HG02678 (cell line): ENCODE results near the gene STK32C.

ENCODE experiments used
- ATAC-seq: cut with Tn5 transposase; IDR thresholded peaks from one replicate; pipeline ENCODE4 v1.9.1; 2021; ENCODE audit warnings: mild to moderate bottlenecking, moderate library complexity; ENCODE audit not compliant: unreplicated experiment

STK32C gene

GRCh38 chr10:132174237-132174636 lies 133.5 kb downstream of the STK32C start:
- no peak for ATAC-seq

DNA sequence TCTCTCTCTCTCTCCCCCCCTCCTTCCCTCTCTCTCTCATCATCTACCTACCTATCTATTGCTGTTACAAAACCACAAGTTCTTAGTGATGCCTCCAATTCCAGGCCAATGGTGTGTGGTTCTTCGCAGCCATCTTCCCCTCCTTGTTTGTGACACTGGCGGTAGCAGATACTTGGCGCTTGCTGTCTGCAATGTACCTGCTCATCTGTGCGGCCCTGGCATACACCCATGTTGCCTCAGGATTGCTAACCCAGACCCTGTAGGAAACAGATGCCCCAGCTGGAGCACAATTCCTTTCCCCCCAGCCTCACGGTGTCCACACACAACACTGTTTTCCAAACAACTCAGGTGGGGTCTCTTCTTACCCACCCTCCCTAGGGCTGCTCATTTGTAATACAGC lies 134.6 kb downstream of the STK32C start:
- no peak for ATAC-seq

DNA sequence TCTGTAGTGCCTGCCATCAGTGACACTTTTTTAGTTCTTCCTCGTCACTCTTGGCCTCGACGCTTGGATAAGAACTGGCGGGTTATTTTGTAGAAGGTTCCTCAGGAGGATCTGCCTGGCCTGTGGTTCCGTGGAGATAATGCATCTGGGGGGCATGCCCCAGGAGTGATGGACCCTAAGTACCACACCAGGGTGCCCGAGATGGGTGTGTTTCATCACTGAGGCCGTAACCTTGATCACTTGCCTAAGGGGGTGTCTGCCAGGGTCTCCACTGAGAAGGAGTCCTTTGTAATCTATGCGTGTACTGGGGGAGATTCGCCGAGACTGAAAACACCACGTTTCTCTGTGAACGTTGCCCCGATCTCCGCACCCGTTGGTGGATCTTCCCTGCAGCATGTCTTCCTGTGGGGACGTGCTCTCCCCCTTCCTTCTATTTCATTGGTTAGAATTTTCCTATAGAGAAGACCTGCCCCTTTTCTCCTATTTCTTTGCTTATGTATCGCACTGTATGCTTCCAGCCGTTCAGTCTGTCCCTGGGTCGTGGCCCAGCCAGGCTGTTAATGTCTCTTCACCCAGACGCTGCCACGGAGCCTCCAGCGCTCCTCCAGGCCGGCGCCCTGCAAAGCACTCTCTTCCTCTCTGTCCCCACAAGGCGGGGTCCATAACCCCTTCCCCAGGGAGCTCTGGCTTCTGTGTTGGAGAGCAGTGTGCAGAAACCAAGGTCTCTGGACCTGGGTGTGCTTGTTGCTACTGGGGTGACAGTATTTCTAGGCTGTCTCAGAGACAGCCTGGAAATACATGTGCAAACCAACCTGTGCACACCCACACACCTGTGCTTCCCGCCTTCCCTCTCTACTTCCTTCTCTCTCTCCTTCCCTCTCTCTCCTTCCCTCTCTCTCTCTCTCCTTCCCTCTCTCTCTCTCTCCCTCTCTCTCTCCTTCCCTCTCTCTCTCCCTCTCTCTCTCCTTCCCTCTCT lies 135.4 kb downstream of the STK32C start:
- ATAC-seq, result no peak

DNA sequence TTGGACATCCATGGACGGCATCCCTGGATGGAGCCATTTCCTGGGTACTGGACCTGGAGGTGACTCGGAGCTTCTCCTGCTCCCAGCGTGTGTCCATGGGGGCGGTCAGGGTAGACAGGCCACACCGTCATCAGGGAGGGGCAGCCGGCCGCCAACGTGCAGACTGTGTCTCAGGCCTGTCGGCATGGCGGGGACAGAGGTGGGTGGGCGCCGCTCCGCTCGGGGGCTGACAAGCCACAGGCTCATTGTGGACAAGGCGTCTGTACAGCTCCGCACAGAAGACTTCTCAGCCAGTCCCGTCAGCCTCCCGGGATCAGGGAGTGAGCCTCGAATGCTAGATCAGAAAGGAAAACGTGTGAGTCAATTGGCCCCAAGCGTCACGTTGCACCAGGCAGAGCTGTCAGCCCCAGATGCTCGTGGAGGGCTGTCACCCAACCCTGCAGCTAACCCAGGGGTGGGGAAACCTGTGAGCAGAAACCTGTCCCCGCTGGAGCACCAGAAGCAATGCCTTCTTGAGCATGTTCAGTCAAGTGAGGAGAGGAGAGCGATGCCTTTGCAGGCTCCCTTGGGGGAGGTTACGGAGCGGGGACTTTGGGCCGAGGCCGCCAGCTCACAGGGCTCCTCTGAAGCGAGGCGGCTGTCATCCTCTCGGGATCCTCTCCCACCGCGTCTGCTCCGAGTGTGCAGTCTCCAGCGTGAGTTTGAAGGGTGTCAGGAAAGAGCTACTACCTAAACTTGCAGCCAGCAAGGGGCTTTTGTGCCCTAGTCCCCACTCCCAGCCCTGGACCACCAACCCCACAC lies 137.0 kb downstream of the STK32C start:
- no peak for ATAC-seq

DNA sequence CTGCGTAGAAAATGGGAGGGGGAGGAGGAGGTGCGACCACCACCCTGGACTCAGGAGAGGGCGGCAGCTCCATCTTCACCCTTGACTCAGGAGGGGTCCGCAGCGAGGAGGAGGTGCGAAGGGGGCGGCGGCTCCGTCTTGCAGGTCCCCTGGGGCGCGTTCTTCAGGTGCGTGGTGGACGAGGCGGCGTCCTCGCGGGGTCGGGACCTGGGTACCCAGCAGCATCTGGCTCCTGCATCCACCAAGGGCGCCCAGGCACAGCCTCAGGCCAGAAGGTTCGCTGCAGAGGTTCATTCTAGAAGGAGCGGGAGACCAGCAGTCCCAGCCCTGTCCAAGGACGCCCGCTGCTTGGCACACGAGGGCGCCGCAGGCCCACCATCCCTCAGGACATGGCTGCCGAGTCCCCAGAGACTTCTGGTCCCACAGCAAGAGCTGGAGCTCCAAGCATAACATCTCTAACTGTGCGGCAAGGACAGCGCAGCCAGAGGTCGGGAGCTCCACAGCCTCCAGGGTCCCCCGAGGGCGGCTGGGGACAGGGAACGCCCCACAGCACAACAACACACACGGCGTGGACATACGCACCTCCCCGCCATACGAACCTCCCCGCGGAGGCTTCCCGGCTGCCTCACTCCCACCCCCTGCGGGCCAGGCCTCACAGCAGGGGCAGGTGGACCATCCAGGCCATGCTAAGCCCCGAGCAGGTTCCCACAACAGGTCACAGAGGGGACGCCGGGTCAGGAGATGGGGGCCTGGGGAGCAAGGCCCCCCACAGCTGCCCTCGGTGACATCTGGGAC lies 137.8 kb downstream of the STK32C start:
- no peak for ATAC-seq

DNA sequence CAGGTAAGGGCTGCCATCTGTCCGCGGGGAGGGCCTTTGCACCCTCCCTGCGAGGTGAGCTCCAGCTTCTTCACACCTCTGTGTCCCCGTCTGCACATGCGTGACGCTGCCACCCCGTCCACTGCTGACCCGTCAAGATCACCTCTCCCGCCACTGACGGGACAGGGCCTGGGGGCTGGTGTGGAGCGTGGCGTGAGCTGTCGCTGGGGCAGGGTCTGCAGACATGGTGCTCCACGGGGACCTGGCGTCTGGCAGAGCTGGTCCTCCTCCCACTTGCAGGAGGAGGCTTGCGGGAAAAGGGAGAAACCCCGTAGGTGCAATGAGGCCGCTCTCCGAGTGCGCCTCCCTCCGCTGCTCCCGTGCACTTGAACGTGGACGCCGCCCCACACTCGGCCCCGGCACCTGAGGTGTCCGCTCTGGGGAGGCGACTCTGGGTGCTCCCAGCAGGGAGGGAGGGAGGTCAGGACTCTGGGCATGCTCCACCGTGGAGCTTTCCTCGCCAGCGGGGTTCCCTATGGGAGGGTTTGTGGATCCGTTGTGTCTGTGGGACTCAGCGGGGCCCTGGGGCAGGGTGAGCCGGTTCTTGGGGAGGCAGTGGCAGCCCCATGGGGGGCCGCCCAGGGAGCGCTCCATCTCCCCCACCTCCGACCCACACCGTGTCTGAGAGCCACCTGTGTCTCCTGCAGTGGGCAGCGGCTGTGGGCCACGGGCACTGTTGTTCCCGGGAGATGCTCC lies 138.6 kb downstream of the STK32C start:
- no peak for ATAC-seq

- no peak for ATAC-seq
Measured at GRCh38 chr10:132168571-132169030, 139.1 kb downstream of the STK32C start.

DNA sequence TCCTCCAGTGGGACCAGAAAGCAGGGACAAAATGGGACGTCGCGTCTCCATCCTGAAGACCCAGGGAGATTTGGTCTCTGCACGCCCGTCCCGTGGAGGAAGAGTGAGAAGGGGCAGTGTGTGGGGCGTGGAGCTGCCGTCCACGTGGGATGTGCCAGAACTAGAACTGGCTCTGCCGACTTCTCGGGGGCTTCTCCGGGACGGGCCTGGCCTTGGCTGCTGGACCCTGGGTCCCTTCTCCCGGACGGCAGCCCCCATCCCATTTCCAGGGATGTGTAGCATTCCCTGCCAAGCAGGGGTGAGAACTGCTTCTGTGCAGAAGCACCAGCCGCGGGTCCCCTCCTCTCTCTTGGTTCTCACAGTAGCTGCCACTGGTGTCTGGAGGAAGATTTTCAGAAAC lies 139.8 kb downstream of the STK32C start:
- ATAC-seq, result no peak

DNA sequence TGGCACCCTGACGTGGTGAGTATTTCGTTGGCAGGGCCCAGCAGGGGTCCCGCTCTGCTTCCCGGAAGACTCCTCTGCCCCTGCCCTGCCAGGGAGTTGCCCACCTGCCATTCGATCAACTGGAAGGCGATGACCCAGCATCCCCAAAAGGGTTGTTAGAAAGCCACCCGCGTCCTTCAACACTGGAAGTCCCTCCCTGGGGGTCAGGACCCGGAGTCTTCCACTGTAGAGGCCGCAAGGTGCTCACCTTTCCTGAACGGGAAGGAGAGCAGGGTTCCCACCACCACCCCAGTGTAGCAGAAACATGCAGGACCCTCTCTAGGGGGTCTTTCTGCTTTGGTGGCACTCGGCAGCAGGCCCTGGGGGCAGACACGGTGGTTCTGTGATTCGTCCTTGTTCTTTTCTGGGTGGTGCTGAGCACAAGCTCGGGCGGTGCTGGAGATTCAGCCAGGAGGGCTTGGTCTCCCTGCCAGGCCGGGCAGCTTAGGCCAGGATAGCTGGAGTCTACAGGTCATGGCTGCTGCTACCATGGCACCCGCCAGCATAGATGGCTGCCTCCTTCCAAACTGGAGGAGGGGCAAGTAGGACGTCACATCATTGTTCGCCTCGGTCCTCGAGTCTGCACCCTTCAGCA lies 140.6 kb downstream of the STK32C start:
- no peak for ATAC-seq

DNA sequence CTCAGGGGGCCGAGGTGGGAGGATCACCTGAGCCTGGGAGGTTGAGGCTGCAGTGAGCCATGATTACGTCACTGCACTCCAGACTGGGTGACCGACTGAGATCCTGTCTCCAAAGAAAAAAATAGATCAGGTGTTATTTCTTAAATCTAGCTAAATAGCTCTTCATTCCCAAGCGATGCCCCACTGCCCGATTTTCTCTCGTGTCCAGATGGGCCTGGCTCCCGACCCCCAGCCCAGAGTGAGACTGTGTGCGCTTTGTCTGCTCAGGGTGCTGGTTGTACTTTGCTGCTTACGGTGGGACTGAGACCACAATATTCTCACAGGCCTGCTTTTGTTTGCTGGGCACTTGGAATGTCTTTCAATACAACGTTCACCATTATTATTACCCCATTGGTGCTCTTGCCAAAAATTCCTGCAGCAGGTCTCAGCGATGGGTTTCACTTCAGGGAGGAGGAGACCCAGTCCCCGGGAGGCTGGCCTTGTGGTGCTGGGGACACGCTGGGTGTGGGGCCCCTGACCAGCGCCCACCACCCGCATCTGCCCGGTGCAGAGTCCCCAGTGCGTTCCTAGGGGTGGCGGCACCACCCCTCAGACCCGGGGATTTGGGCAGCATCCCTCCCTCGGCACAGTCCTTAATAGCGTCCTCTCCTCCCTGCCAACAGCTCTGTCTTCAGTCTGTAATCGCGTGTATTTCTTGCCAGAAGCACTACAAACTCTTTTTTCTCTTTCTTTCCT lies 141.4 kb downstream of the STK32C start:
- no peak for ATAC-seq

- no peak for ATAC-seq
Measured at GRCh38 chr10:132165416-132165980, 142.3 kb downstream of the STK32C start.

DNA sequence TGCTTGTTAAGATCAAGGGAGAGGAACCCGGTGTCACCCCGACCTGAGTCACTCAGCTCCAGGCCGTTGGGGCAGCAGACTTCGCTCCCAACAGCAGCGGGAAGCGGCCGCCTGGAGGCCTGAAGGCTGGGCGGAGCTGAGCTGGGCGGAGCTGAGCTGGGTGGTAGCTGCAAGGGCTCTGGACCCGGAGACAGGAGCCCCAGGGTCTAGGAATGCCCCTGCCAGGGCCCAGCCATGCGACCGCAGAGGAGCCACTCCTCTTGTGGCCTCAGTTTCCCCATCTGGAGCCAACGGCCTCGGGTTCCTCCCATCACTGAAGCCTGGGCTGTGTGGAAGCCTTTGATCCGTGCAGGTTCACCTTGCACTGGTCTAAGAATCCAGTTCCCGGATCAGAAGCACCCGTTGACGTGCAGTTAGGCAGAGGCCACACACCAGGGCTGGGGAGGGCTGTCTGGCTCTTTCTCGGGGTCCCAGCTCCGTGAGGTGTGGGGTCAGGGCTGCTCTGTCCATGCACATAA lies 142.9 kb downstream of the STK32C start:
- ATAC-seq, result no peak

DNA sequence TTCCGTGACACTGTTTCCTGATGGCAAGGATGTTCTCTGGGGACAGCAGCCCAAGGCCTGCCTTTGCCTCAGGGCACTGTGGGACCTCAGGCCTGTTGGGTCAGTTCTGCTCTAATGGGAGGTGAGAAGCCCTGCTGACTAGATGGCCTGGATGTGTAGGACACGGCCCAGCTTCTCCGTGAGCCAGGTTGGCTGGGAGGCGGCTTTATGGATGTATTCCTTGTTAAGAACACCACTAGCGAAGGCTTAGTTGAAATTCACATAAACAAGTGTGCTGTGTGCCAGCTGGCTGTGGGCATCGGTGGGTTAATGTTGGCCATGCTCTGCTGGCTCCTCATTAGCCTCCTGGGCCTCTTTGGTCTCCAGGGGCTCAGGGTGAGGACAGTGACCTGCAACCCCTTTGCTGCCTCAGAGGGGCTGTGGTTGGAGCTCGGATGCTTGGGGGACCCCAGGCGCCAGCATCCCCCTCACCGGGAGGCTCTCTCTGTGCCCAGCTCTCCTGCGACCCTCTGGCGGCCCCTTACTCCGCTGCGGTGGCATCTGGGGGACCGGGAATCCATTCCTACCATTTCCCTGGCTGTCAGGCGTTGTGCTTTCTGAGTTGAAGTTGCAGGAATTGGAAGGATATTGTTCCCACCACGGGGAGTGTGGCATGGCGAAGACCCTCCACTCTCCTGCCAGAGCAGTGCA lies 143.8 kb downstream of the STK32C start:
- ATAC-seq, result no peak

DNA sequence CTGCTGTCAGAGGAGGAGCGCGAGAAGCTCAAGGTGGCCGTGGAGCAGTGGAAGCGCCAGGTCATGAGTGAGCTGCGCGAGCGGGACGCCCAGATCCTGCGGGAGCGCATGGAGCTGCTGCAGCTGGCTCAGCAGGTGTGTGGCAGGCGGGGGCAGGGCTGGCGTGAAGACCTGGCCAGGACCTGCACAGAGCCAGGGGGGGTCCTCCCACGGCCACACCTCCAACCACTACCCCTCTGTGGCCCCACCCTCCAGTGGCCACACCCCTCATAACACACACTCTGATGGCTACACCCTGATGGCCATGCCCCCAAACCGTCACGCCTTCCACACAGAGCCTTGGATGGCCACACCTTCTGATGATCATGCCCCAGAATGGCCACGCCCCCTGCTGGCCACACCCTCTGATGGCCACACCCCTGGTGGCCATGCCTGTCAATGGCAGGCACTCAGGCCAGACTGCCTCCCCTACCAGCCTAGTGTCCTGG lies 144.4 kb downstream of the STK32C start:
- ATAC-seq, result no peak

DNA sequence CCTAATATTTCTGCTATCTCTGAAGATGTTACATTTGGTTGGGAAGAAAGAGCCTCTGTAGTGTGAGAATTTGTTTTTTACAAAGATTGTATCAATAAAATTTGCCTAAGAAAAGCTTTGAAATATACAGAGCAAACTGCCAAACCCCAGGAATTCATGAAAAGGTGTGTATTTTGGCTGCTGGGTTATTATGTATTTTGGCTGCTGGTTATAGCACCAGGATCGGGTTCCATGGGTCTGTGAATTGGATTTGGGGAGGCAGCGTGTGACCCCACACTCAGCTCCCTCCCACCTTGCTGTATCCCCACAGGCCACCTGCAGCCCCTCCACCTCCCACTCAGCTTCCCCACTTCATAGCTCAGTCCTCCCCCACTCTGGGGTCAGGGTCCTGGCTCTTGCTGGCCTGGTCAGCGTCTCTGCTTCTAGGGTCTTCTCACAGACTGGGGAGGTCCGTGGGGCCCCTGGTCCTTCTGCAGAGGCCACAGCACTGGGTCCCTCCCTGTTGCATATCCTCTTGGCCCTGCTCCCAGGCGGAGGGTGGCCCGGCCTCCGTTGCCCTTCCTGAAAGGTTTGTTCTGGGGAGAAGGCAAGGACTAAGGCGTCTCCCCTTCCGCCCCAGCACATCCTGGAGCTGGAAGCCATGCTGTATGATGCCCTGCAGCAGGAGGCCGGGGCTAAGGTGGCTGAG lies 145.0 kb downstream of the STK32C start:
- ATAC-seq, result no peak

DNA sequence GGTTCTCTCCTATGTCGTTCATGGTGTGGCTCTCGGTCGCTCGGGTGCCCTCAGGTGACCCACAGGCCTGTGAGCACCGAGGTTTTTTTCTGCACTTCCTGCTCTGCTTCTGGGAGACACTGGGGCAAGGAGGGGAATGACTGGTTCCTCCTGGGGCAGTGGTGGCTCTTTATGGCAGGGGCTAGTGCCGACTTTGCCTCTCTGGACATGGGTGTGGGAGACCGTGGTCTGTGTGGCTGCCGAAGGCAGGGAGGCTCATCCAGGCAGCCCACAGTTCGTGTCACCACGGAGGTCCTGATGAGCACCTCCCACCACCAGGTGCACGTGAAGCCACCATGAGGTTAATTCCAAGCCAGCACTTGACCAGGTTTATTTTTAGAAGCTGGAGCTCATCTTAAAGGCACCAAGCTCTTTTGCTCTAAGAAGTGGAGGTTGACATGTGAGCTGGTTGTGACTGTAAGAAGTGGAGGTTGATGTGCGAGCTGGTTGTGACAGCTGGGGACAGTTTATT lies 145.7 kb downstream of the STK32C start:
- peak; percentile 52 for ATAC-seq
